ENCODE measurements around the gene PGPEP1.

The PGPEP1 gene

GRCh38 chr19:18386543-18387271 lies 46.3 kb downstream of the PGPEP1 start:
- peak in 1 of 2 experiments; percentile 52 for DNase-seq (ENCODE audit: low read depth in 1 of 2, low spot score in 1 of 2)
- TF ChIP-seq JUND (IDR thresholded peaks at IDR 0.05; ENCODE audit: low read depth) = no peak
- in situ Hi-C loops (cut with HindIII; ENCODE audit: low pct_unique_long_range_greater_than_20kb, low sequenced_read_pairs) = no loop called here

- no peak for TF ChIP-seq JUND (IDR thresholded peaks at IDR 0.05; ENCODE audit: low read depth)
- in situ Hi-C loops (cut with HindIII; ENCODE audit: low pct_unique_long_range_greater_than_20kb, low sequenced_read_pairs) = no loop called here
- peak; percentile 62 to 63 for DNase-seq (ENCODE audit: low read depth in 1 of 2, low spot score in 1 of 2)
Measured at GRCh38 chr19:18388100-18388959, 47.9 kb downstream of the PGPEP1 start.

GRCh38 chr19:18388960-18389725 lies 48.7 kb downstream of the PGPEP1 start:
- DNase-seq (ENCODE audit: low read depth in 1 of 2, low spot score in 1 of 2) = no peak
- TF ChIP-seq JUND (IDR thresholded peaks at IDR 0.05; ENCODE audit: low read depth) = no peak
- in situ Hi-C loops (cut with HindIII; ENCODE audit: low pct_unique_long_range_greater_than_20kb, low sequenced_read_pairs) = no loop called here

GRCh38 chr19:18389726-18390064 lies 49.3 kb downstream of the PGPEP1 start:
- TF ChIP-seq JUND (IDR thresholded peaks at IDR 0.05; ENCODE audit: low read depth) = no peak
- in situ Hi-C loops (cut with HindIII; ENCODE audit: low pct_unique_long_range_greater_than_20kb, low sequenced_read_pairs) = no loop called here
- no peak for DNase-seq (ENCODE audit: low read depth in 1 of 2, low spot score in 1 of 2)

- no peak for DNase-seq (ENCODE audit: low read depth in 1 of 2, low spot score in 1 of 2)
- in situ Hi-C loops (cut with HindIII; ENCODE audit: low pct_unique_long_range_greater_than_20kb, low sequenced_read_pairs) = no loop called here
- no peak for TF ChIP-seq JUND (IDR thresholded peaks at IDR 0.05; ENCODE audit: low read depth)
Measured at GRCh38 chr19:18390065-18390907, 49.9 kb downstream of the PGPEP1 start.

- no peak for DNase-seq (ENCODE audit: low read depth in 1 of 2, low spot score in 1 of 2)
- TF ChIP-seq JUND (IDR thresholded peaks at IDR 0.05; ENCODE audit: low read depth) = no peak
- in situ Hi-C loops (cut with HindIII; ENCODE audit: low pct_unique_long_range_greater_than_20kb, low sequenced_read_pairs) = no loop called here
Measured at GRCh38 chr19:18391509-18392075, 51.2 kb downstream of the PGPEP1 start.

- TF ChIP-seq JUND (IDR thresholded peaks at IDR 0.05; ENCODE audit: low read depth) = no peak
- no peak for DNase-seq (ENCODE audit: low read depth in 1 of 2, low spot score in 1 of 2)
- in situ Hi-C loops (cut with HindIII; ENCODE audit: low pct_unique_long_range_greater_than_20kb, low sequenced_read_pairs) = no loop called here
Measured at GRCh38 chr19:18392417-18392816, 52.0 kb downstream of the PGPEP1 start.

GRCh38 chr19:18392926-18393325 lies 52.5 kb downstream of the PGPEP1 start:
- DNase-seq (ENCODE audit: low read depth in 1 of 2, low spot score in 1 of 2) = no peak
- no peak for TF ChIP-seq JUND (IDR thresholded peaks at IDR 0.05; ENCODE audit: low read depth)
- in situ Hi-C loops (cut with HindIII; ENCODE audit: low pct_unique_long_range_greater_than_20kb, low sequenced_read_pairs) = no loop called here

GRCh38 chr19:18393836-18394235 lies 53.4 kb downstream of the PGPEP1 start:
- in situ Hi-C loops (cut with HindIII; ENCODE audit: low pct_unique_long_range_greater_than_20kb, low sequenced_read_pairs) = no loop called here
- no peak for TF ChIP-seq JUND (IDR thresholded peaks at IDR 0.05; ENCODE audit: low read depth)
- DNase-seq (ENCODE audit: low read depth in 1 of 2, low spot score in 1 of 2) = no peak

- no peak for DNase-seq (ENCODE audit: low read depth in 1 of 2, low spot score in 1 of 2)
- no peak for TF ChIP-seq JUND (IDR thresholded peaks at IDR 0.05; ENCODE audit: low read depth)
- in situ Hi-C loops (cut with HindIII; ENCODE audit: low pct_unique_long_range_greater_than_20kb, low sequenced_read_pairs) = no loop called here
Measured at GRCh38 chr19:18396471-18397241, 56.3 kb downstream of the PGPEP1 start.
